ENCODE results near the gene MATK.
A peak's percentile ranks its signal among the peaks of the same experiment; 100 is the strongest.

MATK gene

DNA sequence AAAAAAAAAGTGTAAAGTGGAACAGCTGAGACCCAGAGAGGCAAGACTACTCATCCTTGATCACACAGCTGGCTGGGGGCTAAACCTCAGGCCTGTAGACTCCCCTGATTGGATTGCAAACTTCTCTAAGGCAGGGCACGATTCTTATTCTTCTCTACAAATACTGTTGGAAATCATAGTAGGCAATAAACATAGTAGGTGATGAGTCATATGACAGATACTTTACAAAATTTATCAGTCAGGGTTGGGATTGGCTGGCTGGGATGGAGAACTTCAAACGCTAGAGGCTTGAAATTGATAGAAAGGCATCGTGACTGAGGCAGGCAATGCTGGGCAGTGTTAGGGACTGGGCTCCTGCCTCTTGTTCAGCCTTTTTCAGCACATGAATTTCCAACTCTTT, 5.9 kb upstream of the MATK start:
- no peak for DNase-seq (ENCODE audit: insufficient read length, low spot score)
- no peak for FAIRE-seq

DNA sequence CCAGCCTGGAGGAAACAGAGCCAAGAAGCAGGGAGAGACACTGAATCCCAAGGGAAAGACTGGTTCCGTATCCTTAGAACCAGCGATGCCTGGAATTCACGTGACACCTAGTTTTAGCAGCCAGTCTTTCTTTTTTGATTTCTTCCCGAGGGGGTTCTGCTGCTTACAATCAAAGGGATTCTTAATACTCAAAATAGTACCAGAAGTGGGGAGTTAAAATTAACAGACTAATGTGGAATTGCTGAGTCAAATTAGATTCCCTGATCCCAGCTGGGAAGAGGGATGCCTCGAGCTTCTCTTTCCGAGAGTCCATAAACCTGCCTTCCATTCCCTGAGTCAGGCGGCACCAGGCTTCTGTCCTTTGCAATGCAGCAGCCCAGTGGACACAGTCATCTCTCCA, 4.8 kb upstream of the MATK start:
- FAIRE-seq (no peak), DNase-seq (ENCODE audit: insufficient read length, low spot score) (no peak)

DNA sequence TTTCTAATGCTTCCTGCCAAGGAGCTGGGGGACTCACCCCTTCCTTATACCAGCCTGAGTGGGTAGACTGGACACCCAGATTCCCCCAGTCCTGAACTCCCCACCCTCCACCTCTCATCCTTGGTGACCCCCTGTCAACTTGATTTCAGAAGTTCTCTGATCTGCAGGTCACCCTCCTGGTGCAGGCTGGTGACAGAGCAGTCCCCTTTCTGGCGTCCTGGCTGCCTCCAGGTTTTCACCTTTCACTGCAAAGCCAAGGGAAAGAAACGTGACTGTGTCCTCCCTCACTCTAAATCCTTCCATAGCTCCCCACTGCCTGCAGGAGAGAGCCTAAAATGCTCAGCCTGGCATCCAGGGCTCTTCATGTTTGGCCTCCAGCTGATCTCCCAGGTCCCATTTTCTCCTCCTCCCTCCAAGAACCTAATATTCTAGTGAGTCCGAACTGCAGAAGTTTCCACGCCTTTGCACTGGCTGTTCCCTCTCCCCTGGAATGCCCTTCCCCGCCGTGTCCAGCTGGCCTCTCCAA, 4.1 kb upstream of the MATK start:
- FAIRE-seq (no peak), DNase-seq (ENCODE audit: insufficient read length, low spot score) (no peak)

DNA sequence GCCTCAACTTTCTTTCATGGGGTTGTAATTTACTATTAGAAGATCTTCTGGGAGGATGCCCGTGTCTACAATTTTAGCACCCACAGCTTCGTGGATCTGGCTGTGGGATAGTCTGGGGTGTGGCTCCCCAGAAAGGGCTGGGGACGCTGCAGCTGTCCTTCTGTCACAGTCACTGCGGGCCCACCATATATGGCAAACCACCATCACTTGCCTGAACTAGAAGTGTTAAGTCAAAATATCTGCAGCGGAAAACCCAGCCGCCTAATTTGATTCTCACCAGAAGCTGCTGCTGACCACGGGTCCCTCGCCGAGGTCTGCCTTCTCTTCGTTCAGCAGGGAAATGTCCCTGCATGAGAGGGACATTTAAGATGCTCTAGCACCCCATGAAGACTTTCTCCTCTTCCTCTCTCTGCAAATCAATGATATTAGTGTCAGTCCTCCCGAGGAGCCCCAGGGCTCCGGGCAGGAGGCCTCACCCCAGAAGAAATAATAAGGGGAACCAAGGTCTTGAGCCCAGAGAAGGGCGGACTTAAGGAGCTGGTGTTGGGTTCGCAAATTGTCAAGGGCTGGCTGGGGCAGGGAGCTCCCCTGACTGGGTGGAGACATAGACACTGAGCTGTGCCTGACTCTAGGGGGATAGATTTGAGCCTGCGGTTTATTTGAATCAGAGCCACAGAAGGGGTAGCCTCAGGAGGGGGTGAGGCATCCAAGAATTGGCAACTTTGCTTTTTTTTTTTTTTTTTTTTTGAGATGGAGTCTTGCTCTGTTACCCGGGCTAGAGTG, 3.0 kb upstream of the MATK start:
- DNase-seq (ENCODE audit: insufficient read length, low spot score) (no peak), FAIRE-seq (no peak)

DNA sequence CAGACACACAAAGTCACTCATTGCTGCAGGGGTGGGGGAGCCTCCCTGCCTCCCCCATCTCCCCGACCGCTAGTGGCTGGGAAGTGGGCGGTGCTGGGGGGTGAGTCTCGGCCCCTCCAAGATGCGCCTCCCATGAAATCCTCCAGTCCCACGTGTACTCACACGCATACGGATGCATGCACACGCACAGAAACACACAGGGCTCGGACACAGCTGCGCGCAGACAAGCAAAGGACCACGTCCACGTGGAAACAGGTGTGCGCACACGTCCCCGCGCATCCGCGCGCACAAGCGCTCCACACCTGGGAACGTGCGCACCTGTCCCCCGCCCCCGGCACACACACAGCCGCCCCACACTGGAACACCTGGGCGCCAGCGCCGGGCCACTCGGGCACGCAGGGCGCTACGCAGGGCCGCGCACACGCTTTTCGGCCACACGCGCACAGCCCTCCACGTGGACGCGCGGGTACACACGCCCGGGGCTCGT, 687 bp downstream of the MATK start:
- FAIRE-seq (no peak), DNase-seq (ENCODE audit: insufficient read length, low spot score) (no peak)

DNA sequence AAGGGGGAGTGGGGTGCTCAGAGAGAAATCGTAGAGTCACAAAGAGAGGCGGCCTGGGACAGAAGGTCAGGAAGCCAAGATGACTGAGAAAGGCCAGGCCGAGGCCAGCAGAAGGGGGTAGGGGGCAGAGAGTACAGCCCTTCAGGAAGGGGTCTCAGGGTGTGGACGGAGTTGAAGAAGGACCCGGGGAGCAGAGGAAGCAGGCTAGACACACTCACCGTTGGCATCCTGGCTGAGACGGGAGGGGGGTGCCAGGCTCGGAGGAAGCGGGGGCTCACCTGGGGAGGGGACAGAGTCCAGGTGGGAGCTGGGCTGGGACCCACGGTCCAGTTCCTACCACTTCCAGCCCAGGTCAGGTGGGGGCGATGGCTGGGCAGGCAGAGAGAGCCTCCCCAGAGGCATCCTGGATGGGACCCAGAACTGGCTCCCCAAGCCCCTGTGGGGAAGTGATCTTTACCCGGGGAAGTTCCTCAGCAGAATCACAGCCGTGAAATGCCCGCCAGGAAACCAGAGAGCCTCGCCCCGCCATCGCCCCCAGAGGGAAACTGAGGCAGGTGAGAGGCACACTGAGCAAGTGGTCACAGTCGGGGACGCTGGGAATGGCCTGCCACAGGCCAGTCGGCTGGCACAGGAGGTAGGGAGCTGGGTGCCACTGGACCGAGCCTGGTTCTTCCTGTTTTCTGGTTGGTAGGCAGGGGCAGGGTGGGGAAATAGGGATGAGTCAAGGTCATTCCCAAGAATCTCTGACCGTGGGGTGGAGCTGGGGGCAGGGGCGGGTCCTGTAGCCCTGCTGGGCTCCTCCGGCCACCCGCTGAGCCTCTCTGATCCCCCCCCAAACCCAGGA, 1.4 kb downstream of the MATK start:
- no peak for FAIRE-seq
- peak; percentile 31 for DNase-seq (ENCODE audit: insufficient read length, low spot score)

DNA sequence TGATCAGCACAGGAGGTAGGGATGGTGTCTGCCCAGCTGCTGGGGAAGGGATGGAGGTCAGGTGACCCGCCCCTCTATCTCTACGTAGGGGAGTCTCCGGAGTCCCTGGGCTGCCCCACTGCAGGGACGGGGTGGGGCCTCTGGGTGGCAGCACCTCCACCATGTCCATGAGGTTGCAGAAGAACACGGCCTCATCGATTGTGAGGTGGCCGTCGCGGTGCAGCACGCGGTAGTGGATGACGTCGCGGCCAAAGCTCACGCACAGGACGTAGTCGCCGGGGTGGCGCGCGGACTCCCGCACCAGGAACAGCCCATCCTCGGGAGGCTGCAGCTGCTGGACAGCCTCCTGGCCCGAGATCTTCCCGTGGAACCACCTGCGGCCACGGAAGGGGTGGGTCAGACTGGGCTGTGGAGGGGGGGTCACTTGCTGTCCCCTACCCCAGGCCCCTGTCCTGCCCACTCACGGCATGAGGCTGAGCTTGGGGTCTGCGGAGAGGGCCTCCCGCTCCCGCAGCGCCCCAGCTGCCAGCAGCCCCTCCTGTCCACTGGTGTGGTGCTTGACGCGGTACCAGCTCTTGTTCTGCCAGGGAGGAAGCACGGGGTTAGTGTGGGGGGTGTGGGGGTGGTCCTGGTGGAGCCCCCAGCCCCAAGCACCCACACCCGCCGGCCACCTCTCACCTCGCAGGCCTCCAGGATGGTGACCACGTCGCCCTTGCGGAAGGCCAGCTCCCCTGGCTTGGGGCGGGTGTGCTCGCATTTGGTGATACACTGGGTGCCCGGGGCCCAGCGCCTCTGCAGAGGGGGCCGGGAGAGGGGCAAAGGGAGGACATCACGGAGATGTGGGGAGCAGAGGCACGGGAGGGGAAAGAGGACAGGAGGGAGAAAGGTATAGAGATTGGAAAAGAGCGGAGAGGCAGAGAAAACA, 2.3 kb downstream of the MATK start:
- DNase-seq (ENCODE audit: insufficient read length, low spot score), result no peak
- FAIRE-seq, result no peak

DNA sequence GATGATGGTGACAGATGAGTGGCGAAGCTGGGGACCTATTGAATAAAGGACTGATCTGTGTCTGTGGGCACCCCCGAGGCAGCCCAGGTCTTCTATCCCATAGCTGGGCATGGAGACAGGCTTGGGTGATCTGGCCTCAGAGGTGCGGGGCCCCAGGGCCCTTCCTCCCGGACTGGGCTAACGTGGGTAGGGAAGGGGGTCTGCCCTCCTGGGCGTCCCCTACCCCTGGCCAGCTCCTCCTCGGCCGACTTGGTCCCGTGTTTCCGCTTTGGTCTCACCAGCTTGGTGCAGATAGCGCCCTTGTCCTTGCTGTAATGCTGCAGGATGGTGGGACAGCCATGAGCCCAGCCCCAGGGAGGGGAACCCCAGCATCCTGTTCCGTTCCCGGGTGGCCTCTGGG, 3.3 kb downstream of the MATK start:
- FAIRE-seq (no peak), DNase-seq (ENCODE audit: insufficient read length, low spot score) (no peak)

DNA sequence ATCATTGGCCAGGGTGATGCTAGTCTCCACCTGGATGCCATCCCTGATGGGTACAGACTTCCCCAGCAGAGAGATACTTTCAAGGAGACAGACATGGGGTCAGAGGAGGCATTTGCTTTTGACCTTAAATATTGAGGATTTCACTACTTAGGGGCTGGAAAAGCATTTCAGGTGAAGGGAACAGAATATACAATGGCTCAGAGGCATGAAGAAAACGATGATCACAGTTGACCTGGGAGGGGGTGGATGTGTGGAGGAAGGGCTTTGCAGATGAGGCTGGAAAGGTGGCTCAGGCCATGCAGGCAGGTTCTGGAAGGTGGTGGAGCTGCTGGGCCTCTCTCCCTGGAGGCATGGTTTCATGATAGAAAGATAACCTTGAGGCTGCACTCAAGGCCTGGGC, 3.9 kb downstream of the MATK start:
- no peak for DNase-seq (ENCODE audit: insufficient read length, low spot score)

DNA sequence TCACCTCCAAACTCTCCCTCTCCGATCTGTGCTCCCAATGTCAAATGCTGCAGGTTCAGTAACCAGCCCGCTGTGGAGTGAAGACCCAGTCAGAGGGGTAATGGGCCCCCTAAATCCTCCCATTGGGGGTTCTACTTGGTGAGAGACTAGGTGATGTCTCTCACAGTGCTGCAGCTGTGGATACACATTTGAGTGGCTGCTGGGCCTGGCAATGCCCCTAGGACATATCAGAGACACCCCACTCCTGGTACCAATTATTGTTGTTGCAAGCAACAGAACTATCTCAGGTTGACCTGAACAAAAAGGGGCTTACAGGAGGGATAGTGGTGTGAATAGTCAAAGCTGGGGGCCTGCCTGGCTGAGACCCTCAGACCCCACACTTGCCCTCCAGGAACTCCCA, 4.6 kb downstream of the MATK start:
- DNase-seq (ENCODE audit: insufficient read length, low spot score) (no peak), FAIRE-seq (no peak)

More for the DNA sequence above, 3.9 kb downstream of the MATK start:
- FAIRE-seq, result no peak

DNA sequence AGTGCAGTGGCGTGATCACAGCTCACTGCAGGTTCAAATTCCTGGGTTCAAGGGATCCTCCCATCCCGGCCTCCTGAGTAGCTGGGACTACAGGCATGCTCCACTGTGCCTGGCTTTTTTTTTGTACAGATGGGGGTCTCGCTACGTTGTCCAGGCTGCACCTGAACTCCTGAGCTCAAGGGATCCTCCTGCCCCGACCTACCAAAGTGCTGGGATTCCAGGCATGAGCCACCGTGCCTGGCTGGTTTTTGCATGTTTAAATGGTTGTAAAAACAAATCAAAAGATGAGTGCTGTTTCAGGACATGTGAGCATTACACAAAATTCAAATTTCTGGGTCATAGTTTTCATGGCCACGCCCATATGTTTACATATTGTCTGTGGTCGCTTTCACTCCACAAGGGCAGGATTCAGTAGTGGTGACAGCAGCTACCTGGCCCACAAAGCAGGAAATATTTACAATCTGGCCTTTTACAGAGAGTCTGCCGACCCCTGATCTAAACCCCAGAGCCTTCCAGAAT, 5.3 kb downstream of the MATK start:
- no peak for DNase-seq (ENCODE audit: insufficient read length, low spot score)
- no peak for FAIRE-seq

DNA sequence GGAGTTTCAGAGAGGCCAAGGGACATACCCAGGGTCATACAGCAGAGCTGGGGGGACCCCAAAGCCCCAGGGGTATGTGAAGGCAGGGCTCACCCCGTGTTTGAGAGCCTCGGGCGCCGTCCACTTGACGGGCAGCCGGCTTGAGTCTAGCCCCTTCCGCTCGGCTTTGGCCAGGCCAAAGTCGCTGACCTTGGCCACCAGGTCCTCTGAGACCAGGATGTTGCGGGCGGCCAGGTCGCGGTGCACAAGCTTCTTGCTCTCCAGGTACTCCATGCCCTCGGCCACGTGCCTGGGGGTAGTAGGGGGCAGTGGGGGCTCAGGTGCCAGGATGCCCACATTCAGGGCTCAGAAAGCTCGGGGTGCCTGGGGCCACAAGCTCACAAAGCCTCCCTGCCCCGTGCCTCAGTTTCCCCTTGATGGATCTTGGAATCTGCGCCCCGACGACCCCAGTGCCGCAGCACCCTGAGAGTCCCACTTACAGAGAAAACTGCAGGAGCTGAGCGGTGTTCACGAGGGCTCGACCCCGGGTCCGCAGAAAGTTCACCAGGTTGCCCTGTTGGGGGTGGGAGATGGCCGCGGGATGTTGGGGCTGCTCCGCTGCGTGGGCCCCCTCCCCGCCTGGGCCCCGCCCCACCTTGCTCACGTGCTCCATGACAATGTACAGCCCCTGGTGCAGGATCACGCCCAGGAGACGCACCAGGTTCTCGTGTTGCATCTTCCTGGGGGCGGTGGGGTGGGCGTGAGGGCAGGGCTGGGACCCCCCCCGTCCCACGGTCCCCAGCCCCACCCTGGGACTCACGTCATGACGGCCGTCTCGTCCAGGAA, 7.1 kb downstream of the MATK start:
- no peak for FAIRE-seq
- DNase-seq (ENCODE audit: insufficient read length, low spot score), result no peak

DNA sequence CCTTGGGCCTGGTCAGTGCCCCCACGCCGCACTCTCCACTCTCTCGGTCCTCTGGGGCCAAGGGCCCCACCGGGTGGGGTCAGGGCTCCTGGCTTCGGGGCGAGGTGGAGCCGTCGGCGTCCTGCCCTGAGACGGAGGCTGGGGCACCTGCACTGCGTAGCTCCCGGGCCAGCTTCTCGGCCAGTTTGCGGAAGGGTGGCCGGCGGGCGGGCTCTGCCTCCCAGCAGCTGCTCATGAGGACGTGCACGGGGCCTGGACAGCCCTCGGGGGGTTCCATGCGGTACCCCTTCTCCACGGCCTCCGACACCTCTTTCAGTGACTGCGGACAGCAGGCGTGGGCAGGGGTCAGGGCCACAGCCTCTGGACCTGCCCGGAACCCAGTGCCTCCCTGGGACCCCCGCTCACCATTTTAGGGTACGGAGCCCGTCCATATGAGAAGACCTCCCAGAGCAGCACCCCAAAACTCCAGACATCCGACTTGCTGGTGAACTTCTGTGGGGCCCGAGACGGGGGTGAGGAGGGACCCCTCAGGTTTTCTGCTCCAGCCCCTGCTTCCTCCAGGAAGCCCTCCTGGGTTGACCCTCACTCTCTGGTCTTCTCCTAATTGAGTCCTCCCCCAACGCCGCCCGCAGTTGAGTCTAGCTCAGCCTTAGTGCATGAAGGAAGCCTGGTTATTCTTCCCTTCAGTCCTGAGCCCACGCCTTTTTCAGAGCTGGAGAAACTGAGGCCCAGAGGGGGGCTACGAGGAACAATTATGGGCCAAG, 7.9 kb downstream of the MATK start:
- DNase-seq (ENCODE audit: insufficient read length, low spot score), result no peak
- no peak for FAIRE-seq

DNA sequence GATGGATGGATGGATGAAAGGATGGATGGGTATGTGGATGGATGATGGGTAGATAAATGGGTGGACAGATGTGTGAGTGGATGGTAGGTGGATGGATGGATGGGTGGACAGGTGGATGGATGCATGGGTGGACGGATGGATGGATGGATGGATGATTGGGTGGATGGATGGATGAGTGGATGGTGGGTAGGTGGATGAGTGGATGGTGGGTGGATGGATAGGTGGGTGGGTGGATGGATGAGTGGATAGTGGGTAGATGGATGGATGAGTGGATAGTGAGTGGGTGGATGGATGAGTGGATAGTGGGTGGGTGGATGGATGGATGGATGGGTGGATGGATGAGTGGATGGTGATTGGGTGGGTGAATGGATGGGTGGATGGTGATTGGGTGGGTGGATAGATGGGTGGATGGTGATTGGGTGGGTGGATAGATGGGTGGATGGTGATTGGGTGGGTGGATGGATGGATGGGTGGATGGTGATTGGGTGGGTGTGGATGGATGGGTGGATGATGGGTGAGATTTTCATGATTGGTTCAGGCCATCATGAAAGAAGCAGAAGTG, 9.6 kb downstream of the MATK start:
- DNase-seq (ENCODE audit: insufficient read length, low spot score) (no peak), FAIRE-seq (no peak)

DNA sequence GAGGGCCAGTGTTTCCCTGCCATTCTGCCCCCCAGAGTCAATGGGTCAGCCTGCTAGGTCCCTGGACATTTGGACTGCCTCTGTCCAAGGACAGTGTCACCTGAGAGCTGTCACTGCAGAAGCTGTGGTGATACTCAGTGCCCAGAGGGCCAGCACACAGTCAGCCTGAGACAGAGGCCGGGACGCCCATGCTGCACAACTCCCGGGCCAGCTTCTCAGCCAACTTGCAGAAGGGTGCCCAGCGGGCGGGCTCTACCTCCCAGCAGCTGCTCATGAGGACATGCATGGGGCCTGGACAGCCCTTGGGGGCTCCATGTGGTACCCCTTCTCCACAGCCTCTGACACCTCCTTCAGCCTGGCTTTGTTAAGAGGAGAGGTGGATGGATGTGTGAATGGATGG, 10.3 kb downstream of the MATK start:
- FAIRE-seq (no peak), DNase-seq (ENCODE audit: insufficient read length, low spot score) (no peak)

DNA sequence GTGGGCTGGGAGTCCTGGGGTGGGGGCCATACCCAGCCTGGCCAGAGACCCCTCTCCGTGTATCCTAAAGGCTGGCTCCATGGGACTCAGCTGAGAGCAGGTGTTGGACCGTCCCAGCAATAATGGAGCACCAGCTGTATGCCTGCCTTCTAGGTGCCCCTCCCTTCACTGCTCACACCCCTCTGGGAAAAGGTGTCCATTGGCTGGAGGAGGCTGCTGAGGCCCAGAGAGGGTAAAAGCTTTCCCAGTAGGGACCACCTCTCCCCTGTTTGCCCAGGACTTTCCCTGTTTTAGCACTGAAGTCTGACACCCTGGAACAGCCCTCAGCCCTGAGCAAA, 10.8 kb downstream of the MATK start:
- no peak for FAIRE-seq

DNA sequence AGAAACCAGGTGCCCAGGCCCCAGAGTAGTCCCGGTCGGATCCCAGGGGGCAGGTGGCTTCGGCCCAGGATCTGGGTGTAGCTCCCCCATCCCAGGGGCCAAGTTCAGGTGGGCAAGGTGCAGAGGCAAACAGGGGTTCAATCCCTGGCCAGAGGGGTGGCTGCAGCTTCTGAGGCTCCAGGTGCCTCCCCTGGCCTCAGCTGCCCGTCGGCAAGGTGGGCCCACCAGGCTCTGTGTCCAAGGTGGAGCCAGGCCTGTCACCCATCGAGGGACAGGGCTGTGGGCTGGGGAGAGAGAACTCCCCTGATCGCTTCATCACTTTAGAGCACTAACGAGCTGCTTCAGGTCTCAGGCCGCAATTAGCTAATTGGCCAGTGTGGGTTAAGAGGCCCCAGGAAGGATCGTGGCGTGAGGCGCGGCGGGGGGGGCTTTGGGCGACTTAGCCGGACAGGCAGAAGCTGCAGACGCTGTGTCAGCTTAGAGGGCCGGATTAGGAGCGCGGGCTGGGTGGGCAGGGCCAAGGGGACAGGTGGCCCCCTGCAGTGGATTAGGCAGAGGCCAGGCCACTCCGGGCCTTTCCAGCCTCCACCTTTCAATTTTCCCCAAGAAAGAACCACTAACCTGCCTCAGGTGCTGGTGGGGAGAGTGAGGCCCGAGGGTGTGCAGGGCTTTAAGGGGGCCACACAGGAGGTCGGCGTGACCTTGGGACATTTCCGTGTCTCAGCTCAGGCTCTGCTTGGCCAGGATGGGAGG, 11.4 kb downstream of the MATK start:
- no peak for FAIRE-seq
- DNase-seq (ENCODE audit: insufficient read length, low spot score), result no peak

More for the DNA sequence above, 10.8 kb downstream of the MATK start:
- DNase-seq (ENCODE audit: insufficient read length, low spot score), result no peak

Measured in HTR-8/SVneo (cell line).